Heart right ventricle (tissue), 16 donors: ENCODE measurements around the gene CGB1. TPM values are rescaled to one million over a fixed set of nuclear protein-coding genes. Genes with fewer than 3 reads are reported as not detected.

ENCODE experiments used
- ATAC-seq, 8 donors: fragments of 200-7000 bp; cut with Tn5 transposase; one replicate each; pipeline ENCODE4 v1.9.1; 2020; ENCODE audit warnings: mild to moderate bottlenecking in 8 of 8, moderate library complexity in 8 of 8, moderate number of reproducible peaks in 1 of 8
- DNase-seq, 2 donors: peaks; one replicate each; pipeline ENCODE4 v3.0.0-alpha.2; 2020
- H3K27ac ChIP-seq, 10 donors: fragments of 200-600 bp; sonication (generic) in 2 of 10; one replicate each; pipeline versions ENCODE4 v1.5.0 to v1.8.0; 2020 to 2022; ENCODE audit warnings: mild to moderate bottlenecking in 3 of 10
- H3K27me3 ChIP-seq, 7 donors: fragments of 200-600 bp; one replicate each; pipeline ENCODE4 v1.8.0; 2021 to 2022; ENCODE audit warnings: mild to moderate bottlenecking in 2 of 7
- H3K36me3 ChIP-seq, 9 donors: fragments of 200-600 bp; sonication (generic) in 1 of 9; one replicate each; pipeline versions ENCODE4 v1.5.0 to v1.8.0; 2020 to 2022; ENCODE audit warnings: mild to moderate bottlenecking in 2 of 9
- H3K4me1 ChIP-seq, 9 donors: fragments of 200-600 bp; sonication (generic) in 1 of 9; one replicate each; pipeline versions ENCODE4 v1.5.0 to v1.8.0; 2020 to 2022; ENCODE audit warnings: mild to moderate bottlenecking in 4 of 9
- H3K4me3 ChIP-seq, 10 donors: fragments of 200-600 bp; sonication (generic) in 2 of 10; one replicate each; pipeline versions ENCODE4 v1.5.0 to v1.8.0; 2020 to 2022; ENCODE audit warnings: mild to moderate bottlenecking in 7 of 10, moderate library complexity in 2 of 10
- H3K9me3 ChIP-seq, 11 donors: fragments of 200-600 bp in 10 of 11; sonication (generic) in 2 of 11; one replicate each; pipeline versions ENCODE4 v1.5.0 to v1.8.0; 2013 to 2022; ENCODE audit warnings: mild to moderate bottlenecking in 2 of 11, control low read depth in 1 of 11, moderate library complexity in 1 of 11
- WGBS, 2 donors: extraction: QIAGEN DNeasy Blood & Tissue Kit; methylation state at CpG; one replicate each; pipeline ENCODE4 v1.1.7; 2013; ENCODE audit warnings: inconsistent platforms in 1 of 2; 5-methylcytosine and 5-hydroxymethylcytosine counted together
- intact Hi-C, 10 donors: fragments of 100-400 bp; cut with DNase I; formaldehyde crosslinking; loops; one replicate each; pipeline versions ENCODE4 v1.11.1 to v1.14.2; 2022
- polyA plus RNA-seq, 2 donors: library from polyadenylated mRNA; stranded (reverse); fragments of 200-250 nt; gene quantifications; one replicate each; pipeline ENCODE4 v1.2.3, GENCODE V29; 2013
- total RNA-seq, 10 donors: library from RNA; stranded (reverse); fragmentation: NEBNext Ultra II Directional in 3 of 10; extraction: Animal tissue kit (Norgen Biotek cat#: 25700) in 3 of 10; gene quantifications; one replicate each; pipeline versions ENCODE4 v1.2.1 to v1.2.4, GENCODE V29; 2021 to 2023
- TF ChIP-seq, protein P1 (sequence below), 9 donors: fragments of 200-600 bp; sonication (generic) in 2 of 9; IDR thresholded peaks; one replicate each; pipeline versions ENCODE4 v1.5.0 to v1.8.0; 2021 to 2022; ENCODE audit warnings: antibody characterized with exemption in 9 of 9, mild to moderate bottlenecking in 5 of 9, moderate library complexity in 1 of 9
- donor health status: Arrhythmogenic right ventricular cardiomyopathy.
- donor health status: ischemic (EF 13 %, LVEDD 7.1; RV severe dilation, severe dysfunction).
- donor health status: healthy with polysubstance abuse.
- donor health status: DM: no; HTN: yes; CAD: no.
- donor health status: DM: no; HTN: no; CAD: no.
- donor health status: ischemic (EF 25% LVEDD 6.9; RV normal size, moderate dysfunction).
- donor health status: ischemic (EF 25% LVEDD 5.7; RV mildly dilated, moderate dysfunction).
- donor health status: healthy.
- donor health status: DM: yes; HTN: yes; CAD: no.
- donor health status: Ischemic cardiomyopathy.
- donor health status: ischemic (EF 35%, LVEDD 5.7; RV mildly dilated, moderate dysfunction).
- donor health status: nonischemic (EF 11% LVEDD 7.7; RV severe dilation, severe dysfunction).
- donor health status: DM: yes; HTN: yes; CAD: no.
- donor health status: PGD.
- donor health status: ischemic (EF 29% LVEDD 5.4; RV normal size, mild dysfunction).
- donor health status: nonischemic (EF 23%, LVEDD 6.1; RV moderate dilation, normal function).

The CGB1 gene
- total and polyA plus RNA-seq, 12 donors = not detected

DNA sequence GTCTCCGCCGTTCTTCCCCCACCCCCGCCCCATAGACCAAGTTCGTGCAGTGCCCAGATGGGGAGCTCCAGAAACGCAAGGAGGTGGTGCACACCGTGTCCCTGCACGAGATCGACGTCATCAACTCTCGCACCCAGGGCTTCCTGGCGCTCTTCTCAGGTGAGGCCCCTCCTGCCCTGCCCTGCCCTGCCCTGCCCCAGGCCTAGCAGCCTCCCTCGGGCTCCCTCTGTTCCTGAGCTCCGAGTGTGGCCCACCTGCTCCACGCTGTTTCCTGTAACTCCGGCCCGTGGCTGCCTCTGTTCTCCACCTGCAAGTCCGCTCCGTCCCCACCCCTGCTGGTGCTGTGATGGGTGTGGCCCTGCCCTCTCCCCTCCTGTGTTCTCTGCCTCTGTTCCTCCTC is 26.2 kb downstream of the CGB1 start:
- Histone ChIP-seq H3K36me3 (peaks cover 0 to 96% (median 35%) of the 10 kb centered on the region in 9 donors), H3K4me1 (no peaks in the 10 kb centered on the region), H3K9me3 (no peaks in the 10 kb centered on the region), H3K27me3 (no peaks in the 10 kb centered on the region), H3K27ac (no peak overlapping the region), H3K4me3 (no peak overlapping the region)
- ATAC-seq (no peak), DNase-seq (no peak)
- 92 to 93% methylated on average over 18 of the region's 18 CpGs for whole genome bisulfite sequencing, 2 donors
- intact Hi-C loops = no loop called here
- TF ChIP-seq, protein P1, sequence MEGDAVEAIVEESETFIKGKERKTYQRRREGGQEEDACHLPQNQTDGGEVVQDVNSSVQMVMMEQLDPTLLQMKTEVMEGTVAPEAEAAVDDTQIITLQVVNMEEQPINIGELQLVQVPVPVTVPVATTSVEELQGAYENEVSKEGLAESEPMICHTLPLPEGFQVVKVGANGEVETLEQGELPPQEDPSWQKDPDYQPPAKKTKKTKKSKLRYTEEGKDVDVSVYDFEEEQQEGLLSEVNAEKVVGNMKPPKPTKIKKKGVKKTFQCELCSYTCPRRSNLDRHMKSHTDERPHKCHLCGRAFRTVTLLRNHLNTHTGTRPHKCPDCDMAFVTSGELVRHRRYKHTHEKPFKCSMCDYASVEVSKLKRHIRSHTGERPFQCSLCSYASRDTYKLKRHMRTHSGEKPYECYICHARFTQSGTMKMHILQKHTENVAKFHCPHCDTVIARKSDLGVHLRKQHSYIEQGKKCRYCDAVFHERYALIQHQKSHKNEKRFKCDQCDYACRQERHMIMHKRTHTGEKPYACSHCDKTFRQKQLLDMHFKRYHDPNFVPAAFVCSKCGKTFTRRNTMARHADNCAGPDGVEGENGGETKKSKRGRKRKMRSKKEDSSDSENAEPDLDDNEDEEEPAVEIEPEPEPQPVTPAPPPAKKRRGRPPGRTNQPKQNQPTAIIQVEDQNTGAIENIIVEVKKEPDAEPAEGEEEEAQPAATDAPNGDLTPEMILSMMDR (IDR thresholded peaks at IDR 0.05) = no peak

DNA sequence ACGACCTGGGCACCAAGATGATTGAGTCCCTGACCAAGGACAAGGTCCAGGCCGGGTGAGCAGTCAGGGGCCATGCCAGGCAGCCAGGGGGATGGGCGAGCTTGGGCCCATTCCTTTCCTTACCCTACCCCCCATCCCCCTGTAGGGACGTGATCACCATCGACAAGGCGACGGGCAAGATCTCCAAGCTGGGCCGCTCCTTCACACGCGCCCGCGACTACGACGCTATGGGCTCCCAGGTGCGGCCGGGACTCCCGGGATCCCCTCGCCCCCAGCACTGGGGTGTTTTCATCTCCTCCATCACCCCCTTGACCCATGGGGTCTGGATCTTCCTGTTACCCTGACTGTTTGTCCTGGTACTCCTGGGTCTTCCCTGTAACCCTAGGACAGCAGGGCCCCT is 26.9 kb downstream of the CGB1 start:
- no peak overlapping the region for H3K4me3 ChIP-seq
- WGBS, 2 donors = 98% methylated on average over 18 of the region's 18 CpGs

DNA sequence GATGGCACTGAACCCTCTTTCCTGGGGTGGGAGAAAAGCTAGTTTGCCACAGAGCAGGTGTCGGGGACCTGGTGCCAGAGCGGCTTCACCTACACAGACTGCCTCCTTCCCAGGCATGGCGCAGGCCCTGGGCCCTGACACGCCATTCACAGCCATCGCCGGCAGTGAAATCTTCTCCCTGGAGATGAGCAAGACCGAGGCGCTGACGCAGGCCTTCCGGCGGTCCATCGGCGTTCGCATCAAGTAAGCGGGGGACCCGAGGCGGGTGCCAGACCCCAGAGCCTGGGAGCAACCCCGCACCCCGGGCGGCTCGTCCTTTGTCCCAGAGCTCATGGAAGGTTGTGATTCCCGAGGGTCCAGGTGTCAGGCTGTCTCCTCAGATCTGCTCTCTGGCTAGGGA is 29.8 kb downstream of the CGB1 start:
- ATAC-seq = no peak
- Histone ChIP-seq H3K4me1 (no peaks in the 10 kb centered on the region), H3K4me3 (no peak overlapping the region), H3K9me3 (no peaks in the 10 kb centered on the region), H3K36me3 (peaks cover 0 to 98% (median 52%) of the 10 kb centered on the region in 9 donors), H3K27ac (no peak overlapping the region), H3K27me3 (no peaks in the 10 kb centered on the region)
- TF ChIP-seq, protein P1 (IDR thresholded peaks at IDR 0.05) = no peak
- intact Hi-C loops = no loop called here
- DNase-seq = no peak
- WGBS, 2 donors = 96 to 97% methylated on average over 22 of the region's 22 CpGs

More for the DNA sequence above, 26.9 kb downstream of the CGB1 start:
- ATAC-seq (peak in 2 of 8 donors; percentile 7), DNase-seq (no peak)
- Histone ChIP-seq H3K4me1 (no peaks in the 10 kb centered on the region), H3K27me3 (no peaks in the 10 kb centered on the region), H3K27ac (no peak overlapping the region), H3K9me3 (no peaks in the 10 kb centered on the region), H3K36me3 (peaks cover 0 to 96% (median 41%) of the 10 kb centered on the region in 9 donors)
- intact Hi-C loops = no loop called here
- TF ChIP-seq, protein P1 (IDR thresholded peaks at IDR 0.05) = no peak

DNA sequence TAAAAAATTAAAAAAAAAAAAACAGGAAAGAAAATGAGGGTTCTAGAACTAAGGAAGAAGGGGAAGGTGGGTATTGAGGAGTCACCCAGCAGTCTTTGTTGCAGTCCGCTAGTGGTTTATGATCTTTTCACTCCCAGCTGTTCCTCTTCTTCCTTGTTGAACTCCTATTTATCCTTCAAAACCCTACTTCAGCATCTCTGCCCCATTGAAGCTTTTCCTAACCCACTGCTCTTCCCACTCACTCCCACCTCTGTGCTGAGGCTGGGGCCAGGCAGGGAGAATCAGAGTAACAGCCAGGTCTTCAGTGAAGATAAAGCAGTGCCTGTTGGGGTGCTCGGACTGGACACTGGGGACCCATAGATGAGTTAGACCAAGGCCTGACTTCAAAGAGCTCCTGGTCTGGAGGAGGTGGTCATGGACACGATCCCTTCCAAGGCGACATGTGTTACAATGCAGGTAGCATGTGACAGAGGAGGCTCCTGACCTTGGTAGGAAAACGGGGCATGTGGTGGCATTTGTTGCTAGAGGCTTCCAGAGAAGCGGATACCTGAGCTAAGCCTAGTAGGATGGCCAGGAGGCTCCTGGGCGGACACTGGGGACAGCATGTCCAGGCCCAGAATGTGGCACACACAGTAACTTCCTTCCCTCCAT is 31.6 kb downstream of the CGB1 start:
- no peak for DNase-seq
- Histone ChIP-seq H3K27ac (no peak overlapping the region), H3K4me1 (no peaks in the 10 kb centered on the region), H3K27me3 (no peaks in the 10 kb centered on the region), H3K9me3 (no peaks in the 10 kb centered on the region), H3K4me3 (no peak overlapping the region), H3K36me3 (peaks cover 0 to 93% (median 46%) of the 10 kb centered on the region in 9 donors)
- WGBS, 2 donors = 95 to 97% methylated on average over 7 of the region's 7 CpGs
- ATAC-seq = no peak
- TF ChIP-seq, protein P1 (IDR thresholded peaks at IDR 0.05) = no peak
- intact Hi-C loops = no loop called here
